ENCODE results near the gene MED25.

Gene MED25

DNA sequence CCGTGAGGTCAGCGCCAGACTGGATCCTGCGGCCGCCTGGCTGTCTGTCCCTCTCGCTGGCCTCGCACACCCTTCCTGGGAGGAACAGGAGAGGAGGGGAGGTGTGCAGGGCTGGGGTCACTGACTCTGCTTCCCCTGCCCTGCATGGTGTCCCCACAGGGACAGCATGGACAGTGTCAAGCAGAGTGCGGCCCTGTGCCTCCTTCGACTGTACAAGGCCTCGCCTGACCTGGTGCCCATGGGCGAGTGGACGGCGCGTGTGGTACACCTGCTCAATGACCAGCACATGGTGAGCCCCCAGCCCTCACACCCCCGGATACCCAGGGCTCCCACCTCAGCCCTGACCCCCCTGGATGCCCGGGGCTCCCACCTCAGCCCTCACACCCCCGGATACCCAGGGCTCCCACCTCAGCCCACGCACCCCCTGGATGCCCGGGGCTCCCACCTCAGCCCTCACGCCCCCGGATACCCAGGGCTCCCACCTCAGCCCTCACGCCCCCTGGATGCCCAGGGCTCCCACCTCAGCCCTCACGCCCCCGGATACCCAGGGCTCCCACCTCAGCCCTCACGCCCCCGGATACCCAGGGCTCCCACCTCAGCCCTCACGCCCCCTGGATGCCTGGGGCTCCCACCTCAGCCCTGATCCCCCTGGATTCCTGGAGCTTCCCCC lies 26.2 kb upstream of the MED25 start:
- DNase-seq = no peak
- Histone ChIP-seq H3K23ac (ENCODE audit: low read length in 2 of 2) (no peak overlapping the region), H2AFZ (ENCODE audit: low read depth, low read length) (no peak overlapping the region), H3K79me1 (replicated peaks; ENCODE audit: low read length, poor library complexity, severe bottlenecking) (peaks cover 24% of the 10 kb centered on the region), H3K36me3 (ENCODE audit: control insufficient read depth in 1 of 2, insufficient read depth in 2 of 2, low read depth in 1 of 2, low read length in 2 of 2) (peaks cover 76 to 84% of the 10 kb centered on the region in 2 experiments), H3K4ac (ENCODE audit: low read depth in 1 of 2, low read length in 2 of 2) (no peak overlapping the region), H3K4me2 (ENCODE audit: low read length, poor library complexity, severe bottlenecking) (no peak overlapping the region), H2BK120ac (ENCODE audit: low read depth, low read length) (no peak overlapping the region), H2BK12ac (ENCODE audit: low read length in 2 of 2) (no peak overlapping the region), H3K14ac (ENCODE audit: low read length in 2 of 2) (no peak overlapping the region), H4K91ac (ENCODE audit: low read length) (no peak overlapping the region), H3K27ac (ENCODE audit: low read length, poor library complexity, severe bottlenecking) (no peak overlapping the region), H4K8ac (ENCODE audit: low read length) (no peak overlapping the region), H2BK5ac (ENCODE audit: low read depth, low read length, poor library complexity, severe bottlenecking) (no peak overlapping the region), H3K4me1 (ENCODE audit: control insufficient read depth, insufficient read depth, low read depth, low read length) (peaks cover 12% of the 10 kb centered on the region), H3K9me3 (ENCODE audit: control insufficient read depth, low read length) (no peaks in the 10 kb centered on the region), H3K18ac (ENCODE audit: low read depth in 1 of 2, low read length in 2 of 2) (no peak overlapping the region), H3K27me3 (ENCODE audit: control insufficient read depth in 1 of 2, insufficient read depth in 1 of 2, low read length in 2 of 2) (no peaks in the 10 kb centered on the region), H3K4me3 (ENCODE audit: insufficient read depth in 1 of 2, low read depth in 1 of 2, low read length in 2 of 2) (no peak overlapping the region), H3K9ac (ENCODE audit: low read length) (no peak overlapping the region), H2BK15ac (ENCODE audit: low read depth, poor library complexity, severe bottlenecking) (no peak overlapping the region), H2AK5ac (ENCODE audit: low read length, severe bottlenecking) (no peak overlapping the region)
- 96% methylated on average over 26 of the region's 26 CpGs for WGBS

DNA sequence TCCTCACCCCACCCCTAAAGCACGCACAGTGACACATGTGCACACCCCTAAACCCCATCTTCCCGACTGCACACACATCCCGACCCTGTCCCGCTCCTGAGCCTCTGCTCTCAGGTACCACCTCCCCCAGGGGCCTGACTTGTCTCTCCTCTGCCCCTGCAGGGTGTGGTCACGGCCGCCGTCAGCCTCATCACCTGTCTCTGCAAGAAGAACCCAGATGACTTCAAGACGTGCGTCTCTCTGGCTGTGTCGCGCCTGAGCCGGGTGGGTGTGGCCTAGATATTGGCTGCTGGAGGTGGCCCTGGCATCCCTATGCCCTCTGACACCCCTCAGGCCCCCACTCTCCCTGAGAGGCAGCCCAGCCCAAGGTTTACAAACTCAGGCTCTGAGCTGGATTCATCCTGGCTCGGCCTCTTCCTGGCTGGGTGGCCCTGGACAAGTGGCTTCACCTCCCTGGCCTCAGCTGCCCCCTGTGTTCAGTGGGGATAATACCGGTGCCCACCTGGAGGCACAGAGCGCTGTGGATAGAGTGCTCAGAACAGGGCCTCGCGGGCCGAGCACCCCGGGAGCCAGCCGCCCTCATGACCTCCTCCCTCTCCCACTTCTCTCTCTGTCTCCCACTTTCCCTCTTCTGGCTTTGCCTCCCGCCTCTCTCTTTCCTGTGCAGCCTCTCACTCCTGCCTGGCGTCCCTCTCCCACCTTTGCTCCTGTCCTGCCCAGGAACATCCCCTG lies 25.1 kb upstream of the MED25 start:
- no peak overlapping the region for H3K9ac ChIP-seq (ENCODE audit: low read length)
- H3K79me1 ChIP-seq (replicated peaks; ENCODE audit: low read length, poor library complexity, severe bottlenecking) = peaks cover 29% of the 10 kb centered on the region
- no peak overlapping the region for H3K27ac ChIP-seq (ENCODE audit: low read length, poor library complexity, severe bottlenecking)
- no peak overlapping the region for H2AFZ ChIP-seq (ENCODE audit: low read depth, low read length)
- H4K91ac ChIP-seq (ENCODE audit: low read length) = no peak overlapping the region
- H2BK120ac ChIP-seq (ENCODE audit: low read depth, low read length) = no peak overlapping the region
- no peak overlapping the region for H3K4me3 ChIP-seq (ENCODE audit: insufficient read depth in 1 of 2, low read depth in 1 of 2, low read length in 2 of 2)
- DNase-seq = no peak
- no peaks in the 10 kb centered on the region for H3K9me3 ChIP-seq (ENCODE audit: control insufficient read depth, low read length)
- H3K27me3 ChIP-seq (ENCODE audit: control insufficient read depth in 1 of 2, insufficient read depth in 1 of 2, low read length in 2 of 2) = no peaks in the 10 kb centered on the region
- H3K4me1 ChIP-seq (ENCODE audit: control insufficient read depth, insufficient read depth, low read depth, low read length) = peaks cover 12% of the 10 kb centered on the region
- H2AK5ac ChIP-seq (ENCODE audit: low read length, severe bottlenecking) = no peak overlapping the region
- H3K14ac ChIP-seq (ENCODE audit: low read length in 2 of 2) = no peak overlapping the region
- 88% methylated on average over 22 of the region's 22 CpGs for WGBS
- no peak overlapping the region for H3K4ac ChIP-seq (ENCODE audit: low read depth in 1 of 2, low read length in 2 of 2)
- H3K23ac ChIP-seq (ENCODE audit: low read length in 2 of 2) = no peak overlapping the region
- H2BK15ac ChIP-seq (ENCODE audit: low read depth, poor library complexity, severe bottlenecking) = peak overlapping the region; percentile 54
- no peak overlapping the region for H2BK12ac ChIP-seq (ENCODE audit: low read length in 2 of 2)
- H3K36me3 ChIP-seq (ENCODE audit: control insufficient read depth in 1 of 2, insufficient read depth in 2 of 2, low read depth in 1 of 2, low read length in 2 of 2) = peaks cover 79 to 85% of the 10 kb centered on the region in 2 experiments
- no peak overlapping the region for H3K4me2 ChIP-seq (ENCODE audit: low read length, poor library complexity, severe bottlenecking)
- H4K8ac ChIP-seq (ENCODE audit: low read length) = no peak overlapping the region
- H3K18ac ChIP-seq (ENCODE audit: low read depth in 1 of 2, low read length in 2 of 2) = no peak overlapping the region
- H2BK5ac ChIP-seq (ENCODE audit: low read depth, low read length, poor library complexity, severe bottlenecking) = no peak overlapping the region

DNA sequence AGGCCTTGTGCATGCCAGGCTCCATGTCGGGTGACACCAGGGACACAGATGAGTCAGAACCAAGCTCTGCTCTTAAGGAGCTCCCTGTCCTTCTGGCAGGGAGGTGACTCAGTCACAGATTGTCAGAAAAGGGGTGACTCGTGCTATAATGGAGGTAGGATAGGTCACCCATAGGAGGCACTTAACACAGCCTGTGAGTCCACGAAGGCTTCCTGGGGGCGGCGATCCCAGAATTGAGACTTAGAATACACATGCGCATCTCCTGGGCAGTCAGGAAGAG lies 24.6 kb upstream of the MED25 start:
- no peaks in the 10 kb centered on the region for H3K9me3 ChIP-seq (ENCODE audit: control insufficient read depth, low read length)

DNA sequence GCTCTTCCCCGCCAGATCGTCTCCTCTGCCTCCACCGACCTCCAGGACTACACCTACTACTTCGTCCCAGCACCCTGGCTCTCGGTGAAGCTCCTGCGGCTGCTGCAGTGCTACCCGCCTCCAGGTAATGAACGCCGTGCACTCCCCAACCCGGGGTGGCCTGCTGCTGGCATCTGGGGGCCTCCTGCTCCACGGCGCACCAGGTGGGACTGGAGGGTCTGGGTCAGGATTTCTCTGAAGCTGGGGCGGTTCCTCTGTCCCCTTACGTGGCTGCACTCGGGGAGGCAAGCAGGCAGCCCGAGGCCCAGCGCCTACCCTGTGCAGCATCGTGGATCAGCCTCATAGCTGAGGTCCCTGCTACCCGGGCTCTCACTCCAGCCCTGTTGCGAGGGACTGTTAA lies 22.5 kb upstream of the MED25 start:
- Histone ChIP-seq H3K4ac (ENCODE audit: low read depth in 1 of 2, low read length in 2 of 2) (no peak overlapping the region), H3K4me1 (ENCODE audit: control insufficient read depth, insufficient read depth, low read depth, low read length) (peaks cover 2% of the 10 kb centered on the region), H3K27me3 (ENCODE audit: control insufficient read depth in 1 of 2, insufficient read depth in 1 of 2, low read length in 2 of 2) (no peaks in the 10 kb centered on the region), H3K4me3 (ENCODE audit: insufficient read depth in 1 of 2, low read depth in 1 of 2, low read length in 2 of 2) (no peak overlapping the region), H2BK5ac (ENCODE audit: low read depth, low read length, poor library complexity, severe bottlenecking) (no peak overlapping the region), H3K9me3 (ENCODE audit: control insufficient read depth, low read length) (no peaks in the 10 kb centered on the region), H2BK120ac (ENCODE audit: low read depth, low read length) (no peak overlapping the region), H3K23ac (ENCODE audit: low read length in 2 of 2) (no peak overlapping the region), H4K91ac (ENCODE audit: low read length) (no peak overlapping the region), H3K79me1 (replicated peaks; ENCODE audit: low read length, poor library complexity, severe bottlenecking) (peaks cover 30% of the 10 kb centered on the region), H3K18ac (ENCODE audit: low read depth in 1 of 2, low read length in 2 of 2) (no peak overlapping the region), H2BK15ac (ENCODE audit: low read depth, poor library complexity, severe bottlenecking) (peak overlapping the region; percentile 44), H3K27ac (ENCODE audit: low read length, poor library complexity, severe bottlenecking) (no peak overlapping the region), H3K14ac (ENCODE audit: low read length in 2 of 2) (no peak overlapping the region), H3K9ac (ENCODE audit: low read length) (no peak overlapping the region), H2AFZ (ENCODE audit: low read depth, low read length) (no peak overlapping the region), H2AK5ac (ENCODE audit: low read length, severe bottlenecking) (no peak overlapping the region), H4K8ac (ENCODE audit: low read length) (no peak overlapping the region), H2BK12ac (ENCODE audit: low read length in 2 of 2) (no peak overlapping the region), H3K4me2 (ENCODE audit: low read length, poor library complexity, severe bottlenecking) (no peak overlapping the region), H3K36me3 (ENCODE audit: control insufficient read depth in 1 of 2, insufficient read depth in 2 of 2, low read depth in 1 of 2, low read length in 2 of 2) (peaks cover 84 to 91% of the 10 kb centered on the region in 2 experiments)
- 98% methylated on average over 20 of the region's 20 CpGs for WGBS
- DNase-seq = no peak

More for the DNA sequence above, 24.6 kb upstream of the MED25 start:
- Histone ChIP-seq H3K27me3 (ENCODE audit: control insufficient read depth in 1 of 2, insufficient read depth in 1 of 2, low read length in 2 of 2) (no peaks in the 10 kb centered on the region), H3K27ac (ENCODE audit: low read length, poor library complexity, severe bottlenecking) (no peak overlapping the region), H4K91ac (ENCODE audit: low read length) (no peak overlapping the region), H3K4ac (ENCODE audit: low read depth in 1 of 2, low read length in 2 of 2) (no peak overlapping the region), H2AFZ (ENCODE audit: low read depth, low read length) (no peak overlapping the region), H3K4me1 (ENCODE audit: control insufficient read depth, insufficient read depth, low read depth, low read length) (peaks cover 9% of the 10 kb centered on the region), H2AK5ac (ENCODE audit: low read length, severe bottlenecking) (no peak overlapping the region), H3K4me3 (ENCODE audit: insufficient read depth in 1 of 2, low read depth in 1 of 2, low read length in 2 of 2) (no peak overlapping the region), H2BK120ac (ENCODE audit: low read depth, low read length) (no peak overlapping the region), H3K79me1 (replicated peaks; ENCODE audit: low read length, poor library complexity, severe bottlenecking) (peaks cover 34% of the 10 kb centered on the region), H3K4me2 (ENCODE audit: low read length, poor library complexity, severe bottlenecking) (no peak overlapping the region), H3K18ac (ENCODE audit: low read depth in 1 of 2, low read length in 2 of 2) (no peak overlapping the region), H4K8ac (ENCODE audit: low read length) (no peak overlapping the region), H2BK15ac (ENCODE audit: low read depth, poor library complexity, severe bottlenecking) (no peak overlapping the region), H2BK12ac (ENCODE audit: low read length in 2 of 2) (no peak overlapping the region), H3K9ac (ENCODE audit: low read length) (no peak overlapping the region), H3K14ac (ENCODE audit: low read length in 2 of 2) (no peak overlapping the region), H2BK5ac (ENCODE audit: low read depth, low read length, poor library complexity, severe bottlenecking) (no peak overlapping the region), H3K23ac (ENCODE audit: low read length in 2 of 2) (no peak overlapping the region), H3K36me3 (ENCODE audit: control insufficient read depth in 1 of 2, insufficient read depth in 2 of 2, low read depth in 1 of 2, low read length in 2 of 2) (peaks cover 79 to 86% of the 10 kb centered on the region in 2 experiments)
- DNase-seq = peak; percentile 48
- WGBS = 65% methylated on average over 6 of the region's 6 CpGs
